SK-N-SH (cell line): Measurements from ENCODE around the gene TRRAP. TPM values are rescaled to one million over a fixed set of nuclear protein-coding genes. Genes with fewer than 3 reads are reported as not detected.

Experiments
- CTCF ChIA-PET: fragments of 300-600, 350-600 bp; formaldehyde crosslinking; extraction: SDS; loops from one replicate; lab custom pipeline; 2021; lab: Yijun Ruan, JAX
- POLR2A ChIA-PET: fragments of 350-600 bp; sonication (Branson Sonifier 250); formaldehyde crosslinking; extraction: SDS; loops from one replicate; lab custom pipeline; 2020; ENCODE audit warnings: antibody characterized with exemption, inconsistent platforms; lab: Yijun Ruan, JAX
- DNase-seq: peaks from one replicate; pipeline ENCODE4 v3.0.0; 2012
- H2AFZ ChIP-seq: fragments of 200-600 bp; sonication (generic); 2 replicates; pipeline ENCODE4 v1.8.1; 2016; ENCODE audit warnings: antibody characterized with exemption, mild to moderate bottlenecking, low read depth
- H3F3A ChIP-seq: fragments of 200-600 bp; sonication (generic); replicated peaks from 2 replicates; pipeline ENCODE3; 2016; ENCODE audit warnings: antibody characterized with exemption, mild to moderate bottlenecking; ENCODE audit not compliant: insufficient read depth
- H3K27ac ChIP-seq, 2 experiments: fragments of 200-500 bp in 1 of 2; fragments of 200-600 bp in 1 of 2; sonication (Bioruptor generic) in 1 of 2; sonication (generic), shearing (Covaris generic) in 1 of 2; 2 replicates each; pipeline versions ENCODE4 v1.5.1 to v1.6.1; 2014 to 2016; ENCODE audit warnings: low read depth in 2 of 2, inconsistent platforms in 1 of 2, low read length in 1 of 2, mild to moderate bottlenecking in 1 of 2, mixed read lengths in 1 of 2
- H3K27me3 ChIP-seq: fragments of 200-600 bp; sonication (generic), shearing (Covaris generic); 2 replicates; pipeline ENCODE4 v1.6.1; 2016; ENCODE audit warnings: mixed run types; ENCODE audit not compliant: insufficient read depth
- H3K36me3 ChIP-seq, 2 experiments: fragments of 200-500 bp in 1 of 2; fragments of 200-600 bp in 1 of 2; sonication (Bioruptor generic) in 1 of 2; sonication (generic) in 1 of 2; replicated peaks in 1 of 2; 2 replicates each; pipeline versions ENCODE3 to v1.5.1; 2014 to 2016; ENCODE audit warnings: low read length in 1 of 2, mild to moderate bottlenecking in 1 of 2; ENCODE audit not compliant: insufficient read depth in 2 of 2, control insufficient read depth in 1 of 2
- H3K4me1 ChIP-seq, 2 experiments: fragments of 200-500 bp in 1 of 2; fragments of 200-600 bp in 1 of 2; sonication (Bioruptor generic) in 1 of 2; sonication (generic), shearing (Covaris generic) in 1 of 2; 2 replicates each; pipeline versions ENCODE4 v1.5.1 to v1.6.1; 2014 to 2016; ENCODE audit warnings: low read depth in 1 of 2, low read length in 1 of 2, mixed run types in 1 of 2; ENCODE audit not compliant: insufficient read depth in 2 of 2, control insufficient read depth in 1 of 2
- H3K4me2 ChIP-seq: fragments of 200-600 bp; sonication (generic), shearing (Covaris generic); 2 replicates; pipeline ENCODE4 v1.6.1; 2017; ENCODE audit warnings: mixed run types
- H3K4me3 ChIP-seq, 2 experiments: fragments of 200-500 bp in 1 of 2; fragments of 200-600 bp in 1 of 2; sonication (Bioruptor generic) in 1 of 2; sonication (generic), shearing (Covaris generic) in 1 of 2; 2 replicates each; pipeline versions ENCODE4 v1.5.1 to v1.8.1; 2014 to 2016; ENCODE audit warnings: low read depth in 2 of 2, inconsistent platforms in 1 of 2, low read length in 1 of 2, mild to moderate bottlenecking in 1 of 2, mixed read lengths in 1 of 2, moderate library complexity in 1 of 2
- H3K79me2 ChIP-seq: fragments of 200-600 bp; sonication (generic); 2 replicates; pipeline ENCODE4 v1.8.1; 2017; ENCODE audit warnings: mild to moderate bottlenecking; ENCODE audit not compliant: insufficient read depth
- H3K9ac ChIP-seq: fragments of 200-600 bp; sonication (generic); 2 replicates; pipeline ENCODE4 v1.6.1; 2017; ENCODE audit warnings: mixed run types
- H3K9me2 ChIP-seq: fragments of 200-600 bp; sonication (generic); 2 replicates; pipeline ENCODE4 v1.6.1; 2017; ENCODE audit warnings: mixed run types
- H3K9me3 ChIP-seq: fragments of 200-600 bp; sonication (generic); 2 replicates; pipeline ENCODE4 v1.6.1; 2017; ENCODE audit warnings: mixed run types, mild to moderate bottlenecking, moderate library complexity
- H4K20me1 ChIP-seq: fragments of 200-600 bp; sonication (generic); 2 replicates; pipeline ENCODE4 v1.6.1; 2017; ENCODE audit warnings: mild to moderate bottlenecking, mixed run types; ENCODE audit not compliant: insufficient read depth
- CHD2 ChIP-seq: fragments of 150-350 bp; IDR thresholded peaks from 2 replicates; pipeline ENCODE4 v1.6.1; 2018; ENCODE audit warnings: low read length; ENCODE audit not compliant: partially characterized antibody
- EP300 ChIP-seq, 2 experiments: IDR thresholded peaks; 2 replicates each; pipeline versions ENCODE4 v1.4.0 to v1.6.1; 2012; ENCODE audit warnings: borderline replicate concordance in 1 of 2, low read depth in 1 of 2, low read length in 1 of 2
- FOXM1 ChIP-seq: IDR thresholded peaks from 2 replicates; pipeline ENCODE4 v1.4.0; 2012; ENCODE audit warnings: low read depth, mild to moderate bottlenecking
- GABPA ChIP-seq: IDR thresholded peaks from 2 replicates; pipeline ENCODE4 v1.4.0; 2012; ENCODE audit warnings: low read depth, mild to moderate bottlenecking
- MAX ChIP-seq: IDR thresholded peaks from 2 replicates; pipeline ENCODE4 v1.4.0; 2012; ENCODE audit warnings: low read depth
- MEF2A ChIP-seq: IDR thresholded peaks from 2 replicates; pipeline ENCODE4 v1.4.0; 2012; ENCODE audit warnings: low read depth, borderline replicate concordance
- MXI1 ChIP-seq: IDR thresholded peaks from 2 replicates; pipeline ENCODE4 v1.6.1; 2012; ENCODE audit warnings: mild to moderate bottlenecking, low read depth, low read length, improper control_type of control experiment
- NRF1 ChIP-seq: IDR thresholded peaks from 2 replicates; pipeline ENCODE4 v1.6.1; 2012; ENCODE audit warnings: low read depth, mild to moderate bottlenecking, low read length
- RXRA ChIP-seq: IDR thresholded peaks from 2 replicates; pipeline ENCODE4 v1.4.0; 2012; ENCODE audit warnings: low read depth, mild to moderate bottlenecking, borderline replicate concordance
- TCF12 ChIP-seq: IDR thresholded peaks from 2 replicates; pipeline ENCODE4 v1.4.0; 2012
- USF1 ChIP-seq: IDR thresholded peaks from 2 replicates; pipeline ENCODE4 v1.4.0; 2012; ENCODE audit warnings: low read depth, borderline replicate concordance
- YY1 ChIP-seq: IDR thresholded peaks from 2 replicates; pipeline ENCODE4 v1.4.0; 2012; ENCODE audit warnings: low read depth, mild to moderate bottlenecking
- WGBS: methylation state at CpG from one replicate; pipeline ENCODE4 v1.1.6; 2017; ENCODE audit warnings: low lambda C conversion rate; 5-methylcytosine and 5-hydroxymethylcytosine counted together
- polyA plus RNA-seq, 3 experiments: library from polyadenylated mRNA; depleted of rRNA; stranded (reverse); fragments of >200 nt; gene quantifications; 2 replicates each; pipeline ENCODE4 v1.2.3, GENCODE V29; 2012
- TF ChIP-seq, protein P1 (sequence below): IDR thresholded peaks from 2 replicates; pipeline ENCODE4 v1.6.1; 2012; ENCODE audit warnings: mild to moderate bottlenecking, low read depth, low read length, moderate library complexity
- TF ChIP-seq, protein P2 (sequence below): IDR thresholded peaks from 2 replicates; pipeline ENCODE4; 2012
- TF ChIP-seq, protein P3 (sequence below): fragments of 150-350 bp; IDR thresholded peaks from 2 replicates; pipeline ENCODE4 v1.6.1; 2016; ENCODE audit warnings: mild to moderate bottlenecking, low read depth, low read length
- TF ChIP-seq, protein P4 (sequence below): IDR thresholded peaks from 2 replicates; pipeline ENCODE4 v1.4.0; 2012; ENCODE audit warnings: low read depth, borderline replicate concordance

TRRAP gene
- polyA plus RNA-seq, 1 of the 3 experiments (the other 2 are of a cell fraction) = 24.9 TPM

DNA sequence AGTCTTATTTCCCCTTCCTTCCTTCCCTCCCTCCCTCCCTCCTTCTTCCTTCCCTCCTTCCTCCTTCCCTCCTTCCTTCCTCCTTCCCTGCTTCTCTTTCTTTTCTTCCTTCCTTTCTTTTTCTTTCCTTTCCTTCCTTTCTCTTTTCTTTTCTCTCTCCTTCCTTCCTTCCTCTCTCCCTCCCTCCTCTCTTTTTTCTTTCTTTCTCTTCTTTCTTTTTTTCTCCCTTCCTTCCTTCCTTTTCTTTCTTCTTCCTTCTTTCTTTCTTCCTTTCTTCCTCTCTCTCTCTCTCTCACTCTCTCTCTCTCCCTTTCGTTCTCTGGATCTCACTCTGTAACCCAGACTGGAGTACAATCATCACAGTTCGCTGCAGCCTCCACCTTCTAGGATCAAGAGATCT lies 14.7 kb upstream of the TRRAP start (continued):
- TF ChIP-seq, protein P1, sequence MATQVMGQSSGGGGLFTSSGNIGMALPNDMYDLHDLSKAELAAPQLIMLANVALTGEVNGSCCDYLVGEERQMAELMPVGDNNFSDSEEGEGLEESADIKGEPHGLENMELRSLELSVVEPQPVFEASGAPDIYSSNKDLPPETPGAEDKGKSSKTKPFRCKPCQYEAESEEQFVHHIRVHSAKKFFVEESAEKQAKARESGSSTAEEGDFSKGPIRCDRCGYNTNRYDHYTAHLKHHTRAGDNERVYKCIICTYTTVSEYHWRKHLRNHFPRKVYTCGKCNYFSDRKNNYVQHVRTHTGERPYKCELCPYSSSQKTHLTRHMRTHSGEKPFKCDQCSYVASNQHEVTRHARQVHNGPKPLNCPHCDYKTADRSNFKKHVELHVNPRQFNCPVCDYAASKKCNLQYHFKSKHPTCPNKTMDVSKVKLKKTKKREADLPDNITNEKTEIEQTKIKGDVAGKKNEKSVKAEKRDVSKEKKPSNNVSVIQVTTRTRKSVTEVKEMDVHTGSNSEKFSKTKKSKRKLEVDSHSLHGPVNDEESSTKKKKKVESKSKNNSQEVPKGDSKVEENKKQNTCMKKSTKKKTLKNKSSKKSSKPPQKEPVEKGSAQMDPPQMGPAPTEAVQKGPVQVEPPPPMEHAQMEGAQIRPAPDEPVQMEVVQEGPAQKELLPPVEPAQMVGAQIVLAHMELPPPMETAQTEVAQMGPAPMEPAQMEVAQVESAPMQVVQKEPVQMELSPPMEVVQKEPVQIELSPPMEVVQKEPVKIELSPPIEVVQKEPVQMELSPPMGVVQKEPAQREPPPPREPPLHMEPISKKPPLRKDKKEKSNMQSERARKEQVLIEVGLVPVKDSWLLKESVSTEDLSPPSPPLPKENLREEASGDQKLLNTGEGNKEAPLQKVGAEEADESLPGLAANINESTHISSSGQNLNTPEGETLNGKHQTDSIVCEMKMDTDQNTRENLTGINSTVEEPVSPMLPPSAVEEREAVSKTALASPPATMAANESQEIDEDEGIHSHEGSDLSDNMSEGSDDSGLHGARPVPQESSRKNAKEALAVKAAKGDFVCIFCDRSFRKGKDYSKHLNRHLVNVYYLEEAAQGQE = no peak
- TF ChIP-seq GABPA (no peak), MXI1 (no peak), MAX (no peak)
- TF ChIP-seq, protein P2, sequence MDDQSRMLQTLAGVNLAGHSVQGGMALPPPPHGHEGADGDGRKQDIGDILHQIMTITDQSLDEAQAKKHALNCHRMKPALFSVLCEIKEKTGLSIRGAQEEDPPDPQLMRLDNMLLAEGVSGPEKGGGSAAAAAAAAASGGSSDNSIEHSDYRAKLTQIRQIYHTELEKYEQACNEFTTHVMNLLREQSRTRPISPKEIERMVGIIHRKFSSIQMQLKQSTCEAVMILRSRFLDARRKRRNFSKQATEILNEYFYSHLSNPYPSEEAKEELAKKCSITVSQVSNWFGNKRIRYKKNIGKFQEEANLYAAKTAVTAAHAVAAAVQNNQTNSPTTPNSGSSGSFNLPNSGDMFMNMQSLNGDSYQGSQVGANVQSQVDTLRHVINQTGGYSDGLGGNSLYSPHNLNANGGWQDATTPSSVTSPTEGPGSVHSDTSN = no peak

DNA sequence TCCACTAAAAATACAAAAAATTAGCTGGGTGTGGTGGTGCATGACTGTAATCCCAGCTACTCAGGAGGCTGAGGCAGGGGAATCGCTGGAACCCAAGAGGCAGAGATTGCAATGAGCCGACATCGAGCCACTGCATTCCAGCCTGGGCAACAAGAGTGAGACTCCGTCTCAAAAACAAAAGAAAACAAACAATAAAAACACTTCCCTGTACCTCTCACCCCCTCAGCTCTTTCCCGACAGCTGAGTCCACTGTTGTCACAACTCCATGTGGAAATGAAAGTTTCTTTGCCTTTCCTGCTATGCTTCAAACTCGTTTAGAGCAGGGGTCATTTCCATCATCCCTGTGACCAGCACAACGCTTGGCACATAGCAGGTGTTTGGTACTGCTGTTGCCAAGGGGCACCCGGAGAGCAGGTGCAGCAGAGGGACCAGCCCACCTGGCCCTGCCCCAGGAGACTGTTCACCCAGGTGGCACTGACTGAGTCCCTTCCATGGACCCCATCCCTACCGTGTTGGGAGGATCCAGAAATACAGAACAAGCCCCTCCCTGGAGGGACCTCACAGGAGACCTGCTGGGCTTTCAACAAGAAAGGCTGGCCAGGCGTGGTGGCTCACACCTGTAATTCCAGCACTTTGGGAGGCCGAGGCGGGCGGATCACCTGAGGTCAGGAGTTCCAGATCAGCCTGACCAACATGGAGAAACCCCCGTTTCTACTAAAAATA lies 13.4 kb upstream of the TRRAP start:
- CTCF ChIA-PET = interaction anchor here (1.4 to 2.7 kb wide), 3 partner anchors 13 to 28 kb away, joined by 5 to 10 read pairs (median 6); partner anchors contain the start of gene TRRAP
- Histone ChIP-seq H3K27ac (no peak overlapping the region), H2AFZ (no peak overlapping the region)

More for the DNA sequence above, 13.4 kb upstream of the TRRAP start:
- no peak overlapping the region for H3K9ac ChIP-seq
- WGBS = 61% methylated on average over 14 of the region's 14 CpGs
- no peak overlapping the region for H3K4me2 ChIP-seq
- H3K9me3 ChIP-seq = no peaks in the 10 kb centered on the region
- DNase-seq = no peak
- no peaks in the 10 kb centered on the region for H4K20me1 ChIP-seq
- no peak for TF ChIP-seq MAX
- no peak for TF ChIP-seq MXI1
- no peak for TF ChIP-seq USF1
- no peak for TF ChIP-seq YY1
- TF ChIP-seq, protein P3, sequence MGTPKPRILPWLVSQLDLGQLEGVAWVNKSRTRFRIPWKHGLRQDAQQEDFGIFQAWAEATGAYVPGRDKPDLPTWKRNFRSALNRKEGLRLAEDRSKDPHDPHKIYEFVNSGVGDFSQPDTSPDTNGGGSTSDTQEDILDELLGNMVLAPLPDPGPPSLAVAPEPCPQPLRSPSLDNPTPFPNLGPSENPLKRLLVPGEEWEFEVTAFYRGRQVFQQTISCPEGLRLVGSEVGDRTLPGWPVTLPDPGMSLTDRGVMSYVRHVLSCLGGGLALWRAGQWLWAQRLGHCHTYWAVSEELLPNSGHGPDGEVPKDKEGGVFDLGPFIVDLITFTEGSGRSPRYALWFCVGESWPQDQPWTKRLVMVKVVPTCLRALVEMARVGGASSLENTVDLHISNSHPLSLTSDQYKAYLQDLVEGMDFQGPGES = no peak
- TF ChIP-seq TCF12 = no peak
- TF ChIP-seq, protein P4, sequence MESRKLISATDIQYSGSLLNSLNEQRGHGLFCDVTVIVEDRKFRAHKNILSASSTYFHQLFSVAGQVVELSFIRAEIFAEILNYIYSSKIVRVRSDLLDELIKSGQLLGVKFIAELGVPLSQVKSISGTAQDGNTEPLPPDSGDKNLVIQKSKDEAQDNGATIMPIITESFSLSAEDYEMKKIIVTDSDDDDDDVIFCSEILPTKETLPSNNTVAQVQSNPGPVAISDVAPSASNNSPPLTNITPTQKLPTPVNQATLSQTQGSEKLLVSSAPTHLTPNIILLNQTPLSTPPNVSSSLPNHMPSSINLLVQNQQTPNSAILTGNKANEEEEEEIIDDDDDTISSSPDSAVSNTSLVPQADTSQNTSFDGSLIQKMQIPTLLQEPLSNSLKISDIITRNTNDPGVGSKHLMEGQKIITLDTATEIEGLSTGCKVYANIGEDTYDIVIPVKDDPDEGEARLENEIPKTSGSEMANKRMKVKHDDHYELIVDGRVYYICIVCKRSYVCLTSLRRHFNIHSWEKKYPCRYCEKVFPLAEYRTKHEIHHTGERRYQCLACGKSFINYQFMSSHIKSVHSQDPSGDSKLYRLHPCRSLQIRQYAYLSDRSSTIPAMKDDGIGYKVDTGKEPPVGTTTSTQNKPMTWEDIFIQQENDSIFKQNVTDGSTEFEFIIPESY = no peak
- no peak for TF ChIP-seq CHD2
- no peak for TF ChIP-seq NRF1
- TF ChIP-seq FOXM1 = no peak
- TF ChIP-seq MEF2A = no peak
- TF ChIP-seq EP300 (IDR thresholded peaks at IDR 0.05; ENCODE audit: borderline replicate concordance in 1 of 2, low read depth in 1 of 2, low read length in 1 of 2) = no peak
- no peak for TF ChIP-seq RXRA
- no peaks in the 10 kb centered on the region for H3K9me2 ChIP-seq
- H3K4me1 ChIP-seq = peaks cover 0 to 30% of the 10 kb centered on the region in 2 experiments; a peak in 1 of 4 replicates
- H3F3A ChIP-seq = no peaks in the 10 kb centered on the region
- peaks cover 21% of the 10 kb centered on the region for H3K27me3 ChIP-seq
- H3K36me3 ChIP-seq = no peaks in the 10 kb centered on the region
- no peaks in the 10 kb centered on the region for H3K79me2 ChIP-seq
- no peak overlapping the region for H3K4me3 ChIP-seq
- POLR2A ChIA-PET = no interaction called here
